ENCODE data around the gene METTL23. TPM values are rescaled to one million over a fixed set of nuclear protein-coding genes. Genes with fewer than 3 reads are reported as not detected.
A peak's percentile ranks its signal among the peaks of the same experiment; 100 is the strongest.

METTL23 gene
- total and polyA plus RNA-seq, 4 donors: 23.1 to 43.1 (median 36.1) TPM

GRCh38 chr17:76735006-76735405, 8.4 kb downstream of the METTL23 start:
- peak overlapping the region in 1 of 2 donors; percentile 93 for H3K9ac ChIP-seq (ENCODE audit: insufficient read depth in 1 of 2, low read length in 2 of 2)

GRCh38 chr17:76735586-76736348, 9.1 kb downstream of the METTL23 start:
- H3K27ac ChIP-seq (ENCODE audit: low read depth in 1 of 2, low read length in 1 of 2): peak overlapping the region; percentile 99 to 100
- peak overlapping the region; percentile 100 for H3K4me3 ChIP-seq
- H3K9ac ChIP-seq (ENCODE audit: insufficient read depth in 1 of 2, low read length in 2 of 2): peak overlapping the region; percentile 58 to 93
- DNase-seq (no peak), ATAC-seq (ENCODE audit: insufficient read depth, low FRiP score) (no peak)
- WGBS, 2 donors: 1% methylated on average over 20 of the region's 20 CpGs
- no peak for TF ChIP-seq CTCF (IDR thresholded peaks at IDR 0.05; ENCODE audit: control extremely low read depth, extremely low read depth)
- peaks cover 6 to 40% (median 28%) of the 10 kb centered on the region in 4 donors for H3K36me3 ChIP-seq (ENCODE audit: control insufficient read depth in 4 of 4, insufficient read depth in 4 of 4, low read length in 4 of 4)
- H3K9me3 ChIP-seq (ENCODE audit: control insufficient read depth in 4 of 4, insufficient read depth in 3 of 4, low read length in 3 of 4): no peaks in the 10 kb centered on the region
- no peaks in the 10 kb centered on the region for H3K27me3 ChIP-seq (ENCODE audit: control insufficient read depth in 3 of 3, insufficient read depth in 3 of 3, low read length in 2 of 3)
- H3K4me1 ChIP-seq (ENCODE audit: control insufficient read depth in 5 of 5, insufficient read depth in 5 of 5, low read length in 5 of 5): peaks cover 0 to 50% (median 12%) of the 10 kb centered on the region in 5 donors

More at GRCh38 chr17:76735006-76735405, 8.4 kb downstream of the METTL23 start:
- no peak for TF ChIP-seq CTCF (IDR thresholded peaks at IDR 0.05; ENCODE audit: control extremely low read depth, extremely low read depth)
- ATAC-seq (ENCODE audit: insufficient read depth, low FRiP score) (no peak), DNase-seq (peak in 2 of 3 donors; percentile 50 to 56)
- Histone ChIP-seq H3K27me3 (ENCODE audit: control insufficient read depth in 3 of 3, insufficient read depth in 3 of 3, low read length in 2 of 3) (no peaks in the 10 kb centered on the region), H3K27ac (ENCODE audit: low read depth in 1 of 2, low read length in 1 of 2) (no peak overlapping the region), H3K9me3 (ENCODE audit: control insufficient read depth in 4 of 4, insufficient read depth in 3 of 4, low read length in 3 of 4) (no peaks in the 10 kb centered on the region), H3K4me3 (no peak overlapping the region), H3K4me1 (ENCODE audit: control insufficient read depth in 5 of 5, insufficient read depth in 5 of 5, low read length in 5 of 5) (peaks cover 0 to 43% (median 10%) of the 10 kb centered on the region in 5 donors), H3K36me3 (ENCODE audit: control insufficient read depth in 4 of 4, insufficient read depth in 4 of 4, low read length in 4 of 4) (peaks cover 6 to 43% (median 30%) of the 10 kb centered on the region in 4 donors)
- WGBS, 2 donors: 9% methylated on average over 5 of the region's 5 CpGs

GRCh38 chr17:76736349-76737081, 9.9 kb downstream of the METTL23 start:
- DNase-seq (peak; percentile 75 to 84 (median 83)), ATAC-seq (ENCODE audit: insufficient read depth, low FRiP score) (peak; percentile 41)
- WGBS, 2 donors: 0 to 1% methylated on average over 89 to 117 of the region's 117 CpGs
- Histone ChIP-seq H3K4me1 (ENCODE audit: control insufficient read depth in 5 of 5, insufficient read depth in 5 of 5, low read length in 5 of 5) (peaks cover 0 to 52% (median 12%) of the 10 kb centered on the region in 5 donors), H3K27ac (ENCODE audit: low read depth in 1 of 2, low read length in 1 of 2) (peak overlapping the region; percentile 99 to 100), H3K27me3 (ENCODE audit: control insufficient read depth in 3 of 3, insufficient read depth in 3 of 3, low read length in 2 of 3) (no peaks in the 10 kb centered on the region), H3K9me3 (ENCODE audit: control insufficient read depth in 4 of 4, insufficient read depth in 3 of 4, low read length in 3 of 4) (no peaks in the 10 kb centered on the region), H3K9ac (ENCODE audit: insufficient read depth in 1 of 2, low read length in 2 of 2) (peak overlapping the region; percentile 91 to 97), H3K4me3 (peak overlapping the region; percentile 100), H3K36me3 (ENCODE audit: control insufficient read depth in 4 of 4, insufficient read depth in 4 of 4, low read length in 4 of 4) (peaks cover 2 to 40% (median 24%) of the 10 kb centered on the region in 4 donors)
- TF ChIP-seq CTCF (IDR thresholded peaks at IDR 0.05; ENCODE audit: control extremely low read depth, extremely low read depth): peak; percentile 1
